ENCODE results near the gene DNHD1.

- no peak for TF ChIP-seq CTCF (IDR thresholded peaks at IDR 0.05; ENCODE audit: insufficient read depth, low read length)
- no peak for TF ChIP-seq POLR2AphosphoS5 (IDR thresholded peaks at IDR 0.05; ENCODE audit: low read depth)
- TF ChIP-seq, protein P1, sequence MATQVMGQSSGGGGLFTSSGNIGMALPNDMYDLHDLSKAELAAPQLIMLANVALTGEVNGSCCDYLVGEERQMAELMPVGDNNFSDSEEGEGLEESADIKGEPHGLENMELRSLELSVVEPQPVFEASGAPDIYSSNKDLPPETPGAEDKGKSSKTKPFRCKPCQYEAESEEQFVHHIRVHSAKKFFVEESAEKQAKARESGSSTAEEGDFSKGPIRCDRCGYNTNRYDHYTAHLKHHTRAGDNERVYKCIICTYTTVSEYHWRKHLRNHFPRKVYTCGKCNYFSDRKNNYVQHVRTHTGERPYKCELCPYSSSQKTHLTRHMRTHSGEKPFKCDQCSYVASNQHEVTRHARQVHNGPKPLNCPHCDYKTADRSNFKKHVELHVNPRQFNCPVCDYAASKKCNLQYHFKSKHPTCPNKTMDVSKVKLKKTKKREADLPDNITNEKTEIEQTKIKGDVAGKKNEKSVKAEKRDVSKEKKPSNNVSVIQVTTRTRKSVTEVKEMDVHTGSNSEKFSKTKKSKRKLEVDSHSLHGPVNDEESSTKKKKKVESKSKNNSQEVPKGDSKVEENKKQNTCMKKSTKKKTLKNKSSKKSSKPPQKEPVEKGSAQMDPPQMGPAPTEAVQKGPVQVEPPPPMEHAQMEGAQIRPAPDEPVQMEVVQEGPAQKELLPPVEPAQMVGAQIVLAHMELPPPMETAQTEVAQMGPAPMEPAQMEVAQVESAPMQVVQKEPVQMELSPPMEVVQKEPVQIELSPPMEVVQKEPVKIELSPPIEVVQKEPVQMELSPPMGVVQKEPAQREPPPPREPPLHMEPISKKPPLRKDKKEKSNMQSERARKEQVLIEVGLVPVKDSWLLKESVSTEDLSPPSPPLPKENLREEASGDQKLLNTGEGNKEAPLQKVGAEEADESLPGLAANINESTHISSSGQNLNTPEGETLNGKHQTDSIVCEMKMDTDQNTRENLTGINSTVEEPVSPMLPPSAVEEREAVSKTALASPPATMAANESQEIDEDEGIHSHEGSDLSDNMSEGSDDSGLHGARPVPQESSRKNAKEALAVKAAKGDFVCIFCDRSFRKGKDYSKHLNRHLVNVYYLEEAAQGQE (IDR thresholded peaks at IDR 0.05; ENCODE audit: insufficient replicate concordance, low read depth): no peak
- TF ChIP-seq SPI1 (IDR thresholded peaks at IDR 0.05; ENCODE audit: borderline replicate concordance, low read depth): no peak
These were observed 26.2 kb downstream of the DNHD1 start for GRCh38 chr11:6523253-6523652.
